GM21526 (cell line): Measurements from ENCODE around the gene SNX11.
"Not testable (repeated sequence)": the region's sequence is repeated elsewhere in the genome, so short reads cannot be mapped to it uniquely, and the experiment has no call there.

Experiments used
- ATAC-seq: cut with Tn5 transposase; IDR thresholded peaks from one replicate; pipeline ENCODE4 v1.9.1; 2021; ENCODE audit warnings: moderate library complexity; ENCODE audit not compliant: unreplicated experiment, low FRiP score

SNX11 gene, protein sequence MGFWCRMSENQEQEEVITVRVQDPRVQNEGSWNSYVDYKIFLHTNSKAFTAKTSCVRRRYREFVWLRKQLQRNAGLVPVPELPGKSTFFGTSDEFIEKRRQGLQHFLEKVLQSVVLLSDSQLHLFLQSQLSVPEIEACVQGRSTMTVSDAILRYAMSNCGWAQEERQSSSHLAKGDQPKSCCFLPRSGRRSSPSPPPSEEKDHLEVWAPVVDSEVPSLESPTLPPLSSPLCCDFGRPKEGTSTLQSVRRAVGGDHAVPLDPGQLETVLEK

GRCh38 chr17:48107137-48108055, at the start of gene SNX11:
SNX11 (plus strand) TSS chr17:48107766; CDS start chr17:48112044, 4,278 bp downstream.
- ATAC-seq, result peak; percentile 68

GRCh38 chr17:48058393-48059124, 49.0 kb upstream of the SNX11 start:
- ATAC-seq, result no peak

DNA sequence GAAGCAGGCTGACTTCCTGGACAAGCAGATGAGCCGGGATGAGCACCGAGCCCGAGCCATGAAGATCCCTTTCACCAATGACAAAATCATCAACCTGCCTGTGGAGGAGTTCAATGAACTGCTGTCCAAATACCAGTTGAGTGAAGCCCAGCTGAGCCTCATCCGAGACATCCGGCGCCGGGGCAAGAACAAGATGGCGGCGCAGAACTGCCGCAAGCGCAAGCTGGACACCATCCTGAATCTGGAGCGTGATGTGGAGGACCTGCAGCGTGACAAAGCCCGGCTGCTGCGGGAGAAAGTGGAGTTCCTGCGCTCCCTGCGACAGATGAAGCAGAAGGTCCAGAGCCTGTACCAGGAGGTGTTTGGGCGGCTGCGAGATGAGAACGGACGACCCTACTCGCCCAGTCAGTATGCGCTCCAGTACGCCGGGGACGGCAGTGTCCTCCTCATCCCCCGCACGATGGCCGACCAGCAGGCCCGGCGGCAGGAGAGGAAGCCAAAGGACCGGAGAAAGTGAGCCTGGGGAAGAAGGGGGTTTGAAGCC, 48.4 kb upstream of the SNX11 start:
- ATAC-seq, result no peak

- ATAC-seq, result no peak
Measured at GRCh38 chr17:48060249-48060648, 47.3 kb upstream of the SNX11 start.

DNA sequence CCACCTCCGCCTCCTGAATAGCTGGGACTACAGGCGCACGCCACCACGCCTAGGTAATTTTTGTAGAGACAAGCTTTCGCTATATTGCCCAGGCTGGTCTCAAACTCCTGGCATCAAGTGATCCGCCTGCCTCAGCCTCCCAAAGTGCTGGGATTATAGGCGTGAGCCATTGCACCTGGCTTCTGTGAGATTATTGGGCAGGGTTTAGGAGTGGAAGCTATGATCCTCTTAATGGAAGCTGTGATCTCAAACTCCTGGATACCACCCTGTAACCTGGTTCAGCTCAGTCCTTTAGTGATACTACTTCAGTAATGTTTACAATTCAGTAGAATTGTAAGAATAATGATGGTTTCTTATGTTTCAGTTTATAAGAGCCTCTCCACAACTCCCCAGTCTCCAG, 45.3 kb upstream of the SNX11 start:
- ATAC-seq, result no peak

GRCh38 chr17:48064638-48065037, 42.9 kb upstream of the SNX11 start:
- no peak for ATAC-seq

DNA sequence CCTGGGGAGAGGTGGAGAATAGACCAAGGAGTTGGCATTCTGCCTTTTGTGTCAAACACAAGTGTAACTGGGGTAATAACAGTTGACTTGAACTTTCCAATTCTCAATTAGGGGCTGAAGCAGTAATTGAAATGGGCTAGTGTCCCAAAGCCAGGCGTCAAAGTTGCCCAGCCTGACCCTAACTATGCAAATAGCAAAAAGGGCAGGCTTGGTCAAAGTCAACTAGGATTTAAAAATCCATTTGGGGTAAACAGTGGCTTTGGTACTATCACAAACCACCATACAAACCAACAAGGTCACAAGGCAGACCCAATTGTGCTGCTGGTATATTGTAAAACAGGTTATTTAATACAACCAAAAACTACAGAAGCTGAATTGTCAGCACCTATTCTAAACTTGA, 41.4 kb upstream of the SNX11 start:
- no peak for ATAC-seq

- no peak for ATAC-seq
Measured at GRCh38 chr17:48066656-48067055, 40.9 kb upstream of the SNX11 start.

GRCh38 chr17:48067245-48067644, 40.3 kb upstream of the SNX11 start:
- no peak for ATAC-seq

- ATAC-seq, result not testable (repeated sequence)
Measured at GRCh38 chr17:48067808-48068207, 39.8 kb upstream of the SNX11 start.

GRCh38 chr17:48068491-48068961, 39.0 kb upstream of the SNX11 start:
- ATAC-seq, result no peak

- no peak for ATAC-seq
Measured at GRCh38 chr17:48070195-48070594, 37.4 kb upstream of the SNX11 start.

- ATAC-seq, result no peak
Measured at GRCh38 chr17:48071654-48072053, 35.9 kb upstream of the SNX11 start.

- not testable (repeated sequence) for ATAC-seq
Measured at GRCh38 chr17:48072811-48073210, 34.8 kb upstream of the SNX11 start.

GRCh38 chr17:48073566-48074094, 33.9 kb upstream of the SNX11 start:
- ATAC-seq, result not testable (repeated sequence)

- no peak for ATAC-seq
Measured at GRCh38 chr17:48074322-48075081, 33.1 kb upstream of the SNX11 start.

DNA sequence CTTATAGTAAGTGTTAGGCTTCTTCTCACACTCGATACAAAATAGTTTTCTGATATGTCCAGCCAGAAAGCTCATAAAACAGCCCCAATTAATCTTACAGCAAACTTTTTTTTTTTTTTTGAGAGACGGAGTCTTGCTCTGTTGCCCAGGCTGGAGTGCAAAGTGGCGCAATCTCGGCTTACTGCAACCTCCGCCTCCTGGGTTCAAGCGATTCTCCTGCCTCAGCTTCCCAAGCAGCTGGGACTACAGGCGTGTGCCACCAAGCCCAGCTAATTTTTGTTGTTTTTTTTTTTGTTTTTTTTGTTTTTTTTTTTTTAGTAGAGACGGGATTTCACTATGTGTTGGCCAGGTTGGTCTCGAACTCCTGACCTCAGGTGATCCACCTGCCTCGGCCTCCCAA, 30.4 kb upstream of the SNX11 start:
- not testable (repeated sequence) for ATAC-seq

DNA sequence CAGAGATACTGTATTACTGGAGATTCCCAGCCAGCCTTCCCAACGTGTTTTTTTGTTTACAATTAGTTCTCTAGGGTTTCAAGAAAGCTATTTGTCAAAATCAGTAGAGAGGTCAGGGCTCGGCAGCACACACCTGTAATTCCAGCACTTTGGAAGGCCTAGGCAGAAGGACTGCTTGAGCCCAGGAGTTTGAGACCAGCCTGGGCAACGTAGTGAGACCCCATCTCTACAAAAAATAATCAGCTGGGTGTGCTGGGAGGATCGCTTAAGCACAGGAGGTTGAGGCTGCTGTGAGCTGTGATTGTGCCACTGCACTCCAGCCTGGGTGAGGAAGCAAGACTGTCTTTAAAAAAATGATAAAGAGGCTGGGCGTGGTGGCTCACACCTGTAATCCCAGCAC, 25.7 kb upstream of the SNX11 start:
- ATAC-seq, result no peak

GRCh38 chr17:48084932-48085331, 22.6 kb upstream of the SNX11 start:
- ATAC-seq, result no peak
